ENCODE data around the gene LPP. TPM values are rescaled to one million over a fixed set of nuclear protein-coding genes. Genes with fewer than 3 reads are reported as not detected.

The LPP gene
- total RNA-seq, 1 experiment from 2014 or later = 22.1 TPM

GRCh38 chr3:188749010-188749617 is 595.2 kb downstream of the LPP start:
- DNase-seq (ENCODE audit: extremely low read depth, low read depth) = peak; percentile 15

GRCh38 chr3:188749830-188750229 is 595.9 kb downstream of the LPP start:
- DNase-seq (ENCODE audit: extremely low read depth, low read depth) = no peak

GRCh38 chr3:188750617-188751016 is 596.7 kb downstream of the LPP start:
- no peak for DNase-seq (ENCODE audit: extremely low read depth, low read depth)

- no peak for DNase-seq (ENCODE audit: extremely low read depth, low read depth)
These were observed 598.9 kb downstream of the LPP start for GRCh38 chr3:188752850-188753249.

GRCh38 chr3:188754267-188754666 is 600.3 kb downstream of the LPP start:
- DNase-seq (ENCODE audit: extremely low read depth, low read depth) = no peak

DNA sequence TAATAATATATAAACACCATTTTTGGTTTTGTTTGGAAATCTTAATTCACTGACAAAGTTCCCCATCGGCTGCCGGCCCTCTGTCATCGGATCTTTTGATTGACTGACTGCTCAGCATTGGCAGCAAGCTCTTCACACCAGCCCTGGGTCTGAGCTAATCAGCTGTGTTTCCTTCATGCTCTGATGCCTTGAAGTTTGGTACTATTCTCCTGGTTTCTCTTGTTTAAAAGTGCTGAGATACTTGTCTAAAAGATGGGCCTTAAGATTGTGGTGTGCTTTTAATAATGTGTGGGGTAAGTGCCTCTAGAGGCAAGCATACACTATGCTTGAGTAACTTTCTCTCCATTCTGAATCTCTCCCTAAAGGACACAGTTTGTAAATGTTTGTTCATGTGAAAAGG is 602.3 kb downstream of the LPP start:
- no peak for DNase-seq (ENCODE audit: extremely low read depth, low read depth)

- DNase-seq (ENCODE audit: extremely low read depth, low read depth) = no peak
These were observed 605.5 kb downstream of the LPP start for GRCh38 chr3:188759336-188760005.

GRCh38 chr3:188760408-188760807 is 606.5 kb downstream of the LPP start:
- no peak for DNase-seq (ENCODE audit: extremely low read depth, low read depth)

DNA sequence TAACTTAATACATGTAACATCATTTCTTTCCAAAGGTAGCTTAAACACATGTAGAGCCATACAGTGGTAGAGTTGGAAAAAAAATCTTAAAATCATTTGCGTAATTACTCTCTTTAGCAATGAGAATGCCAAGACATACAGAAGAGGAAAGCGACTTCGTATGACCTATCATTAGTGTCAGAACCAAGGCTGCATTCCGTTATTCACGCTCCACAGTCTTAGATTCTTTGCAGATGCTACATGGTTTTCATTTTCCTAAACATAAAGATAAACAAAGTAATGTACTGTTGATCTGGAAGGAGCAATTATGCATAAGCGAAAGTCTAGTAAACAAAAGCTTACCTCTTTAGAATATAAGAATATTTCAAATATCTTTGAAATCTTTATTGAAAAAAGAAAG is 607.5 kb downstream of the LPP start:
- no peak for DNase-seq (ENCODE audit: extremely low read depth, low read depth)

DNA sequence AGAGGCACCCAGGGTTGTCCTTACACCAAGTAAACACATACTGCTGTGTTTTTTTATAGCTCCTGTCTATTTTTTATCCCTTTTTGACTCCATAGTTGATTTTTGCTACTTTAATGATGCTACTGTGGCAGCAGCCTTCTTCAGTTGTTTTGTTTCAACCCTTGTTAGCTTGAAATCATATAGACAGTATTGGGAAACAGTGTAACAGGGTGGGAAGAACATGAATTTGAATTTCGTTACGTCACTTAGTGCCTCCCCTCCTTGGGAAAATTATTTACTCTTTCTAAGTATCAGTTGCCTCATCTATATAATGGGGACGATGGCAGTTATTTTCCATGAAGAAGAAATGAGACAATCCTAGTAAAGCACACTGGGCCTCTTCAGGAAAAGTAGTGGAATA is 608.0 kb downstream of the LPP start:
- DNase-seq (ENCODE audit: extremely low read depth, low read depth) = no peak

- DNase-seq (ENCODE audit: extremely low read depth, low read depth) = no peak
These were observed 610.7 kb downstream of the LPP start for GRCh38 chr3:188764609-188765008.

- DNase-seq (ENCODE audit: extremely low read depth, low read depth) = no peak
These were observed 615.9 kb downstream of the LPP start for GRCh38 chr3:188769831-188770230.

- no peak for DNase-seq (ENCODE audit: extremely low read depth, low read depth)
These were observed 618.9 kb downstream of the LPP start for GRCh38 chr3:188772886-188773285.

- no peak for DNase-seq (ENCODE audit: extremely low read depth, low read depth)
These were observed 621.5 kb downstream of the LPP start for GRCh38 chr3:188775412-188775811.

- DNase-seq (ENCODE audit: extremely low read depth, low read depth) = no peak
These were observed 622.5 kb downstream of the LPP start for GRCh38 chr3:188776447-188776846.

- no peak for DNase-seq (ENCODE audit: extremely low read depth, low read depth)
These were observed 624.3 kb downstream of the LPP start for GRCh38 chr3:188778091-188778852.

DNA sequence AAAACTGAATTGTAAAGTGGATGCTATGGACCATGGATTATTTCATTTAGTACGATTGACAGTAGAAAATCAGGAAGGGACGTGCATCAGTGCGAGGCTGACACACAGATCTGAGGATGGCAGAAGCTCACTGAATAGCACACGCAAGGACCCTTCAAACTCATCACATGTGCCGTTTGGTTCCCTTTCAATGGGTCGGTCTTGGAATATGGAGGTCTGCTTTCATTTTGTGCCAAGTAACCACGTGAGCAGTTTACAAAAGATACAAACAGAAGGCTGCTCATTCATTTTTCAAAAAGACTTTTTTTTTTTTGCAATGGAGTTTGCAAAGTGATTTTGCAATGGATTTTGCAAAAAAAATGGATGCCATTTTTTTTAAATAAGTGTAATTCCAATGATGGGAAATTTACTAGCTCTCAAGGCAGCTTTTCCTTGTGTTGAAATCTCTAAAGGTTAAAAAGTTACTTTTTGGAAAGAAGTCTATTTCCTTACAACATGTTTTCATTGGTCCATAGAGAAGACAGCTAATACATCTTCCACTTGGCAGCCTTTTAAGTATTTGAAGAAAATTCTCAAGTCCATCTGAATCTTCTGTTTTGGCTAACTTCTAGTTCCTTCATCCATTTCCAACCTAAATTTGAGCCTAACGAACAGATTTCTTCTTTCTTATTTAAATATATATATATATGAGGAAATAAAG is 625.5 kb downstream of the LPP start:
- DNase-seq (ENCODE audit: extremely low read depth, low read depth) = no peak

GRCh38 chr3:188780193-188781147 is 626.5 kb downstream of the LPP start:
- no peak for DNase-seq (ENCODE audit: extremely low read depth, low read depth)

- DNase-seq (ENCODE audit: extremely low read depth, low read depth) = no peak
These were observed 628.7 kb downstream of the LPP start for GRCh38 chr3:188782613-188783124.

DNA sequence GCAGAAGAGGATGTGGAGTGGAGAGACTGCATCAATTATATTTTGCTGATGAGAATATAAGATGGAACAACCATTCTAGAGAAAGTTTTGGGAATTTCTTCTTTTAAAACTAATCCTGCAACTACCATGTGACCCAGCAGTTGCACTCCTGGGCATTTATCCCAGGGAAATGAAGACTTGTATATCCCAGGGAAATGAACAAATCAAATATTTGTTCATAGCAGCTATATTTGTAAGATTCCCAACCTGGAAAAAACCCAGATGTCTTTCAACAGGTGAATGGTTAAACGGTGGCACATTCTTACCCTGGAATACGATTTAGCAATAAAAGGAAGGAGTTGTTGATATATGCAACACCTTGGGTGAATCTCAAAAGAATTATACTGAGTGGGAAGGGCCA is 632.5 kb downstream of the LPP start:
- DNase-seq (ENCODE audit: extremely low read depth, low read depth) = no peak
